HEK293 (cell line): Measurements from ENCODE around the gene TBCCD1.

Experiments
- CTCF ChIA-PET: fragments of 350-600 bp; formaldehyde crosslinking; extraction: SDS; loops from one replicate; lab custom pipeline; 2021; ENCODE audit warnings: antibody characterized with exemption; lab: Yijun Ruan, JAX
- POLR2A ChIA-PET: fragments of 300-600 bp; formaldehyde crosslinking; extraction: SDS; loops from one replicate; lab custom pipeline; 2020; ENCODE audit warnings: antibody characterized with exemption, inconsistent platforms; lab: Yijun Ruan, JAX
- H3K27ac ChIP-seq: fragments of 200-500 bp; sonication (Bioruptor generic); 2 replicates; pipeline ENCODE4 v1.5.1; 2014; ENCODE audit warnings: low read depth, low read length, control low read depth, inconsistent platforms; ENCODE audit errors: extremely low read depth
- H3K36me3 ChIP-seq, 2 experiments: fragments of 200-500 bp in 1 of 2; sonication (Bioruptor generic) in 1 of 2; 1 replicate in 1 of 2; 2 replicates in 1 of 2; pipeline ENCODE4 v1.5.1; 2014 to 2017; ENCODE audit warnings: inconsistent platforms in 2 of 2, low read length in 2 of 2; ENCODE audit not compliant: control insufficient read depth in 2 of 2, insufficient read depth in 1 of 2
- H3K4me1 ChIP-seq: fragments of 200-500 bp; sonication (Bioruptor generic); 2 replicates; pipeline ENCODE4 v1.5.1; 2014; ENCODE audit warnings: mild to moderate bottlenecking, low read length, inconsistent platforms; ENCODE audit not compliant: control insufficient read depth, insufficient read depth
- H3K4me3 ChIP-seq: 2 replicates; pipeline ENCODE4 v1.5.1; 2011; ENCODE audit warnings: low read depth, mild to moderate bottlenecking, control low read depth, low read length, moderate library complexity
- H3K9me3 ChIP-seq: fragments of 200-500 bp; sonication (Bioruptor generic); 2 replicates; pipeline ENCODE4 v1.5.1; 2014; ENCODE audit warnings: low read depth, low read length, inconsistent platforms; ENCODE audit not compliant: control insufficient read depth, insufficient read depth
- PRDM10 ChIP-seq: fragments of 450-650 bp; formaldehyde crosslinking; IDR thresholded peaks from 2 replicates; pipeline ENCODE4 v1.5.1; 2016; ENCODE audit warnings: missing biosample characterization, missing genetic modification characterization
- ZNF132 ChIP-seq: fragments of 450-650 bp; formaldehyde crosslinking; IDR thresholded peaks from 2 replicates; pipeline ENCODE4 v1.5.1; 2017; ENCODE audit warnings: missing biosample characterization, missing genetic modification characterization, borderline replicate concordance
- ZNF292 ChIP-seq: fragments of 450-650 bp; formaldehyde crosslinking; IDR thresholded peaks from 2 replicates; pipeline ENCODE4 v1.5.1; 2016; ENCODE audit warnings: low read depth, missing biosample characterization, missing genetic modification characterization, borderline replicate concordance
- ZNF391 ChIP-seq: fragments of 450-650 bp; formaldehyde crosslinking; IDR thresholded peaks from 2 replicates; pipeline ENCODE4 v1.5.1; 2016; ENCODE audit warnings: low read depth, missing biosample characterization, missing genetic modification characterization, borderline replicate concordance
- ZNF404 ChIP-seq: fragments of 450-650 bp; formaldehyde crosslinking; IDR thresholded peaks from 2 replicates; pipeline ENCODE4 v1.5.1; 2017; ENCODE audit warnings: missing biosample characterization, missing genetic modification characterization
- ZNF747 ChIP-seq: fragments of 450-650 bp; formaldehyde crosslinking; IDR thresholded peaks from 2 replicates; pipeline ENCODE4 v1.5.1; 2016; ENCODE audit warnings: missing biosample characterization, missing genetic modification characterization
- ZNF792 ChIP-seq: fragments of 450-650 bp; formaldehyde crosslinking; IDR thresholded peaks from 2 replicates; pipeline ENCODE4 v1.5.1; 2016; ENCODE audit warnings: missing biosample characterization, missing genetic modification characterization

Gene TBCCD1

DNA sequence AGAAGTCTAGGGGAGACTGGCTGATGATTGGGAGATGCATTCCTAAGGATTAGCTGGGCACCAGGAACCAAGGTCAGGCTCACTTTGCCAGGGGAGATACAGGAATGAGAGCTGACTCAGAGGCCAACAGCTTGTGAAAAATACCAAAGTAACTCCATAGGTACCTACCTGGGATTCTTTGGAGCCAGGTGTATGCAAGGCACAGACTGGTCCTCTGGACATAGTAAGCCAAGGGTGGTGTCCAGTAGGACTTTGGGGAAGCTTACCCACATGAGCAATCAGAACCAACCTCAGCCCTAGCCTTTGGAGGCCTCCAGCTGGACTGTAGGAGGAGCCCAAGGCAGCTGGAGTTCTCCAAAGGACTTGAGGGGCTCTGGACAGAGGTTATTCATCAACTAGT is 70.5 kb downstream of the TBCCD1 start:
- no peaks in the 10 kb centered on the region for H3K36me3 ChIP-seq
- CTCF ChIA-PET: interaction anchor here (0.5 to 0.7 kb wide), 2 partner anchors 60 to 821 kb away, joined by 3 read pairs; no protein-coding TSS in a partner anchor

More for the DNA sequence above, 70.5 kb downstream of the TBCCD1 start:
- TF ChIP-seq ZNF792 (tag by site-specific recombination) (no peak), ZNF404 (tag by site-specific recombination) (no peak), ZNF292 (no peak), ZNF747 (tag by site-specific recombination) (no peak), ZNF391 (tag by site-specific recombination) (no peak), PRDM10 (tag by site-specific recombination) (peak; percentile 55; the same call in 1 of the 2 replicates), ZNF132 (no peak)
- TF ChIP-seq, all 188 proteins: peak for 1
- POLR2A ChIA-PET: no interaction called here
- Histone ChIP-seq H3K4me3 (no peak overlapping the region), H3K27ac (no peak overlapping the region), H3K9me3 (no peaks in the 10 kb centered on the region), H3K4me1 (peaks cover 5% of the 10 kb centered on the region; the same call in 1 of the 2 replicates)
